SHP77 (cell line): Measurements from ENCODE around the gene ABTB2.

Experiments used
- DNase-seq, 2 experiments: peaks; one replicate each; lab custom pipeline; 2025; lab: John Stamatoyannopoulos, UW

Gene ABTB2

DNA sequence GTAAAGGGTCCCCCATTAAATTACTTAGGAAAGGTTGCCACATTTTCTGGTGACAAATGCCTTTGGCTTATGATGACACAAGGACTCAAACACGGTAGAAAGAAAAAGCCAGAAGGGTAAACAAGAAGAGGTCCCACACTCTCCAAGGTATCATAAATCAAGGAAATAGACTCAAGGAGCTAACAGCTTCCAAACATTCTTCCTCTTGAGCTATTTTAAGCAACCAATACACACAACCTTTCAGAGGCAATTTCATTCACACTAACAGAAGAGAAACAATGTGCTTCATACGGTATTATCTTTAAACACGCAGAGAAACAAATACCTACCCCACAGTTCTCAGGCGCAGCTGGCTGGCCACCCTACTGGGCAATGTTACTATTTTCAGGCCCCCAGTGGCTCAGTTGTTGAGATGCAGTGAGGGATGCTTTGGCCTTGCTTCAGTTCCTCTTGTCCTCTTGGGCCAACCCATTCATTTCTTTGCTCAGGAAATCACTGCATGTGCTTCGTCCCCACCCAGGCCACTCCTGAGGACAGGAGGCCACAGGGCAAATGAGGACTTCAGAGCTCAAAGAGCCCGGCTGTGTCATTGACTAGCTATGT, 15.8 kb downstream of the ABTB2 start:
- DNase-seq = no peak

DNA sequence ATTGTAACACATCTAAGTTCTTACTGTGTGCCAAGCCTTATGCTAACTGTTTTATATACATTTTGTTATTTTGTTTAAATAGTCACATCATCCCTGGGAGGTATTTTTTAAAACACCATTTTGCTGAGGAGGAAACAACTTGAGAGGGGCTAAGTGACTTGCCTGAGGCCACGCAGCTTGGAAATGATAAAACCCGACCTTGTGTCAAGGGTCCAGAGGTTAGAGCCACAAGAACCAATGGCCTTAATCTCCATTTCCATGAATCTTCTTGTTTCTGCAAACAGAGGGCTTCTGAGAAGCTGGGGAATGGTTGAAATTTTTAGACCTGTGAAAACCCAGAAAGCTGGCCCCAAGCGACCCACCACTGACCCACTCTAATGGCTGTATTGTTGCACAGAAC, 16.7 kb downstream of the ABTB2 start:
- no peak for DNase-seq

DNA sequence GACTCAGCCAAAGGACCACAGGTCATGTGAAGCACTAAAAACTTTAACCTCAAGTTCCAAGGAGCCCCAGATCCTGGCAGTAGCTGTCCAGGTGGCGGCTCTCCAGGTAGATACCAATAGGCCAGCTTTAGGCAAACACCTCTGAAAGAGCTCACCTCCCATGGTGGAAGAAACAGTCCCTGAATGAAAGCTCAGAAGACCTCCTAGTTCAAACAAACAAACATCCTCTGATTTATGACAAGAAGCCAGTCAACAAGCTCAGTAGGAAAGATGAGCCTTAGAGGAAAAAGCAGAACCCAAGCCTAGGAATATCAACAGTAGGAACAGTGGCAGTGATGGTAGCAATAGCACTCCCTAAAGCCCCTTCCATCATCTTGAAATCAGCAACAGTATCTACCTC, 17.2 kb downstream of the ABTB2 start:
- DNase-seq = no peak

DNA sequence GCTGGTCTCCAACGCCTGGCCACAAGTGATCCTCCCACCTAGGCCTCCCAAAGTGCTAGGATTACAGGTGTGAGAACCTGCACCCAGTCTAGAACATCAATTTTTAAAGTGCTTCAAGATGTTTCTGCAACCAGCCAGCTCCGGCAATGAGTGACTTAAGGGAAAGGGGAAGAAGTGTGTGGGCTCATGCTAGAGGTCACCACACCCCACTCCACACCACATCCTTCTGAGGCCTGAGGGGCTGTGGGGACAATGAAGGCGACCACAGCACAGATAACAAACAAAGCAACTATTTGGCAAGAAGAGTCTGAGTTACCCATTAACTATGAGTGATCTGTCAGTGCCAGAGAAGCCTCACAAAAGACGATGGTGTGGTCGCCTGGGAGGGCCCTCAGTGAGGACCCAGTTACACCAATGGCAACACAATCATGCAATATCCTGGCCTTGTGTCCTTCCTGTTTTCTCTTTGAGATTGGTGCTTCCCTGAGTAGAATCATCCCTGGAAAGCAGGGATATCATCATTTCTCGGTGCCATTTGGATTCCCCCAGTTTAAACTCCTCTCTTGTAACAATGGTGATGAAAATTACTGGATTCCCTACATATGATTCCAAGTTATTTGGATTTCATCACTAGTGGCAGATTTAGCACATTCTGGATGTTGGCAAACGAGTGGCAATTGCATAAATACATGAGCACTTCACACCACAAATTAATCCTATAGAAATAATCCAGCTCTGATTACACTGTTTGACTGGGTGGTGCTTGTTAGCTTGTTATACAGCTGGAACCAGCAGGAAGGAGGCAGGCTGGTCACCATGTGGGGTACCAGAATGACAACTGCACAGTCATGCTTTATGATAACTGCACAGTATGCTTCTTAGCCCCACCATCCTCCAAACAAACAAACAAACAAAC, 18.4 kb downstream of the ABTB2 start:
- DNase-seq = no peak

DNA sequence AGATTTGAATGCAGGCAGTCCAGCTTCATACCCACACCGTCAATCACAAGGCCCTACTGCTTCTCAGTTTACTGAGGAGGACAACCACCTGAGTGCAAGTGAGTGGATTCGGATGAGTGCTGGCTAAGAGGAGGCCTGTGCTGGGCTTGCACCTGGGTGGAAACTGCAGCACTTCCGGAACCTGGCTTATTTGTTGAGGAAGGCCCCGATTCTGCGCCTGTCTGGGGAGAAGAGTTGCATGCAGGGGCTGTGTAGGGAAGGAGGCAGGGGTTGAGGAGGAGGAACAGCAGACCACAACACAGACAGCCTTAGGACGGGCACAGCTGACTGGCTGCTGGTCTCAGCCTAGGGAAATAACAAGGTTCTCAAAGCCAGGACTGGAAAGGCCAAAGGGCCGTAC, 20.8 kb downstream of the ABTB2 start:
- DNase-seq = no peak

DNA sequence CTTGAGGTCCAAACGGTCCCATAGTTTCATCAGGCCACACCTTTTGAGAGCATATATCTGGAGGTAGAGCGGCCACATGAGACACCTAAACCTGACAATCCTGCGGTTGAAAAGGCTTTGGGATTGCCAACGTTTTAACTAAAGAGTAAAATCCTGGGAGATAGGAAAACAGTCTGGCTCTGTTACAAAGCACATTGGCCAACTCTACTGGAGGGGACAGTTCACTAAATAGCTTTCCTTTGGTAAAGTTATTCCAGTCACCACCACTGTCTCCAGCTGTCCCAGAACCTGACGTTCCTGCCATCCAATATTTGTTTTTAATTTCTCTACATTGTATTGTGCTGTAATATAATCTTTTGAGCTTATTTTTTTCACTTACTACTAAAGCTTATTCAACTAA, 22.0 kb downstream of the ABTB2 start:
- no peak for DNase-seq

DNA sequence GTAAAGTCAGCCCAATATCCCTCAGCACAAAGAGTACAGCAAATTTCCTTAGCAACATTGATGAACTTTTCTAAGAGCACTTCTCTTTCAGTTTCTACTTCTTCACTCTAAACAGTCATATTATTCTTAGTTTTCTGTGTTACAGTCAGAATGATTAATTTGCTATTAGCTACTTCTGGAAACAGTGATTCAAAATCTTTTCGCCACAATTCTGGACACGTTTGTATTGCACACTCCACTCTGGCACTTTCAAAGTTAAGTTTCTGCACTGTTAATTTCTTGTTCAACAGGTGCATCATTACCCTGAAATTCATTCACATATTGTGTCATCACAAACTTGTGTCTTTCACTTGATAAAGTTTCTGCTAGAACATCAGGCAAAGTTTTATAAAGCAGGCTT, 22.5 kb downstream of the ABTB2 start:
- DNase-seq = no peak

DNA sequence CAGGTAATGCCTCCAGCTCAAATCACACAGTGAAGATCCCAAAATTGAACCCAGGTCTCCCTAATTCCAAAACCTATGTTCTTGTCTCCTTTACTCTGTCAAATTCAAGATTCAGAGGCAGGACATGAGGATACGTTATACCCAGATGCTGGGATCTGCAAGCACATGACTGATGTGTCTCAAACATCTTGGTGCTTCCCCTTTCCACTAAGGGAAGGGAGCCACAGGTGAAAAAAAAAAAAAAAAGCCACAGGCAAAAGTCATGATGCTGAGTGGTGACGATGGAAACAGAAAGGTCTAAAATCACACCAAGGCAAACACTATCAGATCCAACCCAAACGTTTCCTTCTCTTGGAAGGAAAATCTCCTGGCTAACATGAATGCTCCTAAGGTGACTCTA, 24.0 kb downstream of the ABTB2 start:
- DNase-seq = no peak

DNA sequence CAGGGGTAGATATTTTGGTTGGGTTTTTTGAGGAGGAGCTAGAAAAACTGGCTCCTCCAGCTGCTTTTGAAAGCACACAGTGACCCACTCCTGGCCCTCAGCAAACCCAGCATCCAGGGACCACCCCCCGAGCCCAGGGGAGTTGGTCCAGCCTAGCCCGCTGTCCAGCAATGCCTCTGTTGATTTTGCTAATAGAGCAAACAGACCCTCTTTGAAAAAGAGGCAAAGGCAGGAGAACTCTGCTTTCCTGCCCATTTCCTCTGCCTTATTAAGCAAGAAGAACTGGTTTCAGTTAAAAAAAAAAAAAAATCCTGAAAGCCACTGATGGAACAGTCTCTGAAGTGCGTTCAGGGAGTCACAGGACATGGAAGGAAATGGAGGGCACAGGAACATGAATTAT, 25.3 kb downstream of the ABTB2 start:
- no peak for DNase-seq

DNA sequence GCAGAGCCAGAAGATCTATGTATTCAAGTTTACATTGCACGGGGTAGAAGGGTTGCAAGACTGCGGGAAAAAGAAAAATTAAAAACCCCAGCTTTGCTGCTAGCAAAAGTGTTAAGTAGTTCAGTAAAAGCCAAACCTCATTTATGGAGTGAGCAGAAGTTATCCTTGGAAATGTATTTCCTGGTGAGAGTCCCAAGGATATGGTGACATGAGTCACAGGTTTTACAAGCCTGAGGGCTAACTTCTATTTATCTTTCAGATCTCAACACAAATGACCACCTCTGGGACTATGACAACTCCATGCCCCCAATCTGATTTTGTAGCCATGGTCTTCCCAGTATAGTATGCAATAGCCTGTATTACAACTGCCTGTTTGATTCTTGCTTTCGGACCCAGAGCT, 26.1 kb downstream of the ABTB2 start:
- DNase-seq = no peak

DNA sequence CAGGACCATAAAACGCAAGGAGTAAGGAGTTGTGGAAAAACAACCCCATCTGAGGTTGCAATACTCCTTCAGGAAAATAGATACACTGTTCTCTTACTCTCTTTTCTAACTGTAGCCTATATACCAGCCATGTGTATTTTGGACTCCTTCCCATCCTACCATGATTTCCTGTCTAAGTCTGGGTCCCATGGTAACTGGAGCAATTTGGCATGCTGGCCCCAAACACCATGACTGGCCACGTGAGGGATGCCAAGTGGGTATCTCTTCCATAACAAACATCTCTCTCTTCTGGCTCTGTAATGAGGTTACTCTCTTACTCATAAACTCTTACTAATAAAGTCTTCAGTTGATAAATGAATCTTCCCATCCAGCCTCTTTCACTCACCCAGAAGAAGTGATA, 26.5 kb downstream of the ABTB2 start:
- DNase-seq = peak; percentile 46 to 63

DNA sequence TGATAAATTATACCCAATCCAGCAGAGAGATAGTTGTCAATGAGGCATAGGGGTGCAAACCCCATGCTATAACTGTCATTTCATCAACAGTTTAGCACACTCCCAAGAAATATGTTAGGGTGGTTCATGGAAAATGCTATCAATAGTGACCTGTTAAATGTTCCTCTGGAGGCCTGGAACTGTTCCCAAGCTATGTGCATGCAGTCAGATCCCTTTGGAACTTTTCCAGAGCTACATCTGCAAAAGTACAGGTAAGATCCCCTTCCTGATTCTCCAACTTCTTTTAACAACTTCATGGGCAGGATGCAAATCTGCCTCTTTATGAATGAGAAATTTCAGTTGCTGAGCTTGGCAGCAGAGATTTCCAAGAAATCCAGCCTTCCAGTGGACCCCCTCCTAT, 27.2 kb downstream of the ABTB2 start:
- DNase-seq = no peak

DNA sequence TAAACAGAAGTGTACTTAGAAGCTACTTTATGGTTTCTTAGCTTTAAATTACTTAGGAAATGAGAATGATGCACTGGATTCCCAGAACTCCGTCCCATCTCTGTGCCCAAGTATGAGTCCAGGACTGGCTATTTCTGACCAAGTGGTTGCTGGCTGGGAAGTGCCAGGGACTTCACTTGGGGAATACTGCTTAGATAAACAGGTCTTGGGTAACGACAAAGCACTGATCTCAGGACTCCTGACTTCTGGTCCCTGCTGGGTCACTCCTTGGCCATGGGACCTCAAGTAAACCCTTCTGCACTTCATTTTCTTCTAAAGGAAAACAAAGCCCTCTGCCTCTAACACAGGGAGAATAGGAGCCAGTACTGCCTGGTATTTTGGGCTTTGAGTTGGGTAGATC, 27.9 kb downstream of the ABTB2 start:
- no peak for DNase-seq

DNA sequence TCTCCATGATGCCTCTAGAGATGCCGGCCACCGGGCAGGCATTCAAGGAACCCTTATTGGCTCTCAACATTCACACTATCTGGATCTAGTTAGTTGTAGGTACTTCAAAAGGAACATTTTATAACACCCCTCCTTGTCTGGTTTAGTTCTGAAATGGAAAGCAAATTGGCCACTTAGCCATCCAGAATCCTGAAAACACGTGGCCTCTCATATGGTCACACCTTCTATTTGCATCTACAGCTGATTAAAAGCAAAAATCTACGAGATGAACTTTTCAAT, 29.2 kb downstream of the ABTB2 start:
- DNase-seq = no peak

DNA sequence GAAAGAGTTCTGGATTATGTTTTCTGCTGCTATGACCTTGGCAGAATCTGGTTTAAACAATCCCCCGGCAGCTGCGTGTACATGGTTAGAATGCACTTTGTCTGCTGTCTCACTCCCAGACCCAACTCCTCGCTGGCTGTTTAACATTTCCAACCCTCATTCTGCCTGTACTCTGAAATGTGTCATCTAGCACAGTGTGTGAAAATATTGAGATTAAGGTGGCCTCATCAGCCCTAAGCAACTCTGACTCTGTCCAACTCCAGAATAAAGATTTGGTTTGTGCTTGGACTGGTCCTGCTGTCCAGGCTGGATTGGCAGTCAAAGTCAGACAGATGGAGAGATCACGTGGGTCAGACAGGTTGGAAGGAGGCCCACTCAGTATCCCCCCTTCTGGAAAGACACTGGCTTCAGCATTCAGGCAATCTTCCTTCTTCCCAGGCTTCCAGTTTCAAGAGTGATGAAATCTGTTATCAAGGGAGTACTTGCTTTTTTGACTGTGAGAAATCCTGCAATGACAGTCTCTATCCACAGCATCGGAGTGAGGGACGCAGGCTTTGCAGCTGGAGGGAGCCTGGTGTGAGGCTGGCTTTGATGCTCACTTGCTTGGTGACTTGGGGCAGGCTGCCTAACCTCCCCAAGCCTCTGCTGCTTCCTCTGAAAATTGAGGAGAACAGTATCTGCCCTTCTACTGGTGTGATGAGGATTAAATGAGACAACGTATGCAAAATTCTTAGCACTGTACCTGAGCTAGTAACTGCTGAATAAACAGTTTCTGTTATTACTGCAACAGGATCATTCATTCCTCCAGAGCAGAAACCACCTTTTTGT, 29.8 kb downstream of the ABTB2 start:
- no peak for DNase-seq

DNA sequence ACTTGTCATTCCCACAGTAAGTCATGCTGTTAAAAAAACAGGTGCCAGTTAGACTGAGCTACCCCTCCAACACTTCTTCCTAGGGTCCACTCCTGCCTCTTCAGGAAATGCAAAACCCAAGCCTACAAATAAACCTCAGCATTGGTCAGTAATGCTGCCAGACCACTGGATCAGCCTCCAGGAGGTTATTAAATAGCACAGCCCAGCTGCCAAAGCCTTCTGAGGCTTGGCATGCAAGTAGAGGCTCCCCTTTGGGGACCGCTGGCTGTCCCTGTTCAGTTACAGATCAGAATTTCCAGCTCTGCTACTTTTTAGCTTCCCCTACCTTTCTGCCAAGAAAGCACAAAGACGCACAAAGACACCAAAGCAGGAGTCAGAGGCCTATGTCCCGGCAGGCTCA, 33.3 kb downstream of the ABTB2 start:
- no peak for DNase-seq

DNA sequence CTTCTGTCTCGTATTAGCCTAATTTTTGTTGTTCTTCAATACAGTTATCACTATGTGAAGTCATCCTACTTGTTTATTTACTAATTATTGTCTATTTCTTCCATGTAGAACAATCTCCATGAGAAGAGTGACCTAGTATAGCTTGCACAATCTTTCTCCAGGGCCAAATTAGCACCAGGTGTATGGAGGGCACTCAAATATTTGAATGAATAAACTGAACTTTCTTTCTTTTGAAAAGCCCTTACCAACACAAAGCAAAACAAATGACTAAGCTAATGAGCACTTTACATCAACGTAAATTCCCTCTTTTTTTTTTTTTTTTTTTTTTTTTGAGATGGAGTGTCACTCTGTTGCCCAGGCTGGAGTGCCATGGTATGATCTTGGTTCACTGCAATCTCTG, 34.2 kb downstream of the ABTB2 start:
- no peak for DNase-seq

DNA sequence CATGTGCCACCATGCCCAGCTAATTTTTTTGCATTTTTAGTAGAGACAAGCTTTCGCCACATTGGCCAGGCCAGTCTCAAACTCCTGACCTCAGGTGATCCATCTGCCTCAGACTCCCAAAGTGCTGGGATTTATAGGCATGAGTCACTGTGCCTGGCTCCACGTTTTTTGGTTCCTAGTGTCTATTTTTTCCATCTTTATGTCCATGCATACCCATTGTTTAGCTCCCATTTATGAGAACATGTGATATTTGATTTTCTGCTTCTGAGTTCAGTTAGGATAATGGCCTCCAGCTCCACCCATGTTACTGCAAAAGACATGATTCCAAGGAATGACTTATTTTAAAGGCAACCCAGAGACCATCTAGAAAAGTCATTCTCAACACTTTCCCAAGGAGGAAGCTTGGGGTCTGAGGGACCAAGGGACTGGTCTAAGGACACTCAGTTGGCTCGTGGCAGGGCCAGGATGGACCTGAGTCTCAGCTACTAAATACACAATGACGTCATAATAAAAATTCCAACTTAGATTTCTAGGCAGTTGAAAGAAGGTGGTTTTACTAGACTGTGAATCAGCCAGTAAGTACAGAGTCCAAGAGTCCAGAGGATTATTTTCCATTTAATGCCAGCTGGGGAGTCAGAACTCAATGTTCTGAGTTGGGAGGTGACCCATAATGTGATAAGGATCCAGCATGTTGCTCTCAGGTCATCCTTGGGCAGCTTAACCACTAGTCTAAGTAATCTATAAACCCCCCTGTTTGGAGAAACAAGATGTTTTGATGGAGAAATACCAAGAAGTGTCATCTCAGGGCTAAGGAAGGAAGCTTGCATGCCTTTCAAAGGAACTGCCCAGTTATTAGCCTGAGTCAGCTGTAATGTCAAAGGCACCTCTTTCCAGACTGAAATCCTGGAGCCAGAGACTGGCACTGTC, 39.4 kb downstream of the ABTB2 start:
- DNase-seq = no peak

DNA sequence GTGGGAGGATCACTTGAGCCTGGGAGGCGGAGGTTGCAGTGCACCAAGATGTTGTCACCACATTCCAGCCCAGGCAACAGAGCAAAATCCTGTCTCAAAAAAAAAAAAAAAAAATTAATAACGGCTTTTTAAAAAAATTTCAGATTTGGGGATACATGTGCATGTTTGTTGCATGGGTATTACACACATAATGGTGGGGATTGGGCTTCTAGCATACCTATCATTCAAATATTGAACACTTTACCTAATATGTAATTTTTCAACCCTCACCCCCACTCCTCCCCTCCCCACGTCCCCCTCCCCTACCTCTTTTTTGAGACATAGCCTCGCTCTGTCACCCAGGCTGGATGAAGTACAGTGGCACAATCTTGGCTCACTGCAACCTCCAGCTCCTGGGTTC, 40.1 kb downstream of the ABTB2 start:
- DNase-seq = no peak

DNA sequence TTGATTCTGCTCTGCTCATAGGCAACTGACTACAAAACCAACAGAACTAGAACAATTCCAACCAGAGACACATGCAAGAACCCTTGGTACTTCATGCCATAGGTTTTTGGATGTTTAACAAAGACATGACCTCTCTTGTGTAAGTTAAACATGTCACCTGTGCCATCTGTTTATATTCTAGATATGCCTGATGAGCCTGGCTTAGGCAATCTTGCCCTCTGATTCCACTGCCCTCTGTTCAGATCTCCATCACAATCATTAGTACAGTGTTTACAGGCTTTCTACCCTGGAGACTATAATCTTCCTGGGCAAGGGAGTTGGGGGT, 40.8 kb downstream of the ABTB2 start:
- no peak for DNase-seq

DNA sequence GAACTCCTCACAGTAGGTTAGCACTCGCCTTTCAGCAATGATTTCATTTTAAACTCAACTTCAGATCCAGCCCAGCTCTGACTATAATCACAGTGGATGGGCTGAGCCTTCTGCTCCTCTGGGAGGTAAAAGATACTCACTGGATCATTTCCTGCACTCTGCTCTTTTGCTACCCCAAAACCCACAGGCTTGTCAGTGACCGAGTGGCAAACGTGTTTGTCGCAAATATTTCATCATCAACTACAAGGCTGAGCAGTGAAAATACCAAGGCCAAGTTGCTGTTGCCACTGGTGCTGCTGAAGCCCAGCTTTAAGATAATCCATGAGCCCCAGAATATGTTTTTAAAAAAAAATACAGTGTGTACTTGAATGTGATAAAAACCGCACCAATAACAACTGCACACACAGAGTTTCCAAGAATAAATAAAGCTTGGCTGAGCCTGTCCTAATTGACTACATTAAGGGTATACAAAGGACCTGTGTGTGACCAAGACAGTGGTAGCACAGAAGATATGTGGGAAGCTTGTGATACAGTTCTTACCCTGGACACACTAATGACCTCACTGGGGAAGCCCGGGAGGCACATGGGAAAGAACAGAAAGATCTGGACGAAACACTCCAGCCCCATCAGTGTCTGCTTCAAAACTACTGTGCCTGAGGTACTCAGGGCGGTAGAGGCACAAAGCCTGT, 41.3 kb downstream of the ABTB2 start:
- no peak for DNase-seq

DNA sequence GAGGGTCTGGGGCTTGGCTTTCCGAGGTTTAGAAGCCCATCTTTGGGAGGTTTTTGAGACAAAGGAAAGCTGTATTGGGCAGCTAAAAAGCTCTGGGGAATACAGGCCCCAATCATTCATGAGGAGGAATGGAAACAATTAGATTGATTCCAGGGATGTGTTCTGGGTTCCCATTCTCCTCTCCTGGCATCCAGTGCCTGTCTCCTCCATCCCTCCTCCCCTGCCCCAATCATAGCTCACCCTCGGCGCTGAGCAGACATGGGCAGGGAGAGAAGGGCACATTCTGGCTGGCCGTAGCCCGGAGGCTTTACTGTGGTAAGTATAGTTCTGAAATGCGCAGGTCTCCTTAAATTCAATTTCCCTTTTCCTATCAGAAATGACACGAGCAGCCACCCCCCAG, 42.4 kb downstream of the ABTB2 start:
- no peak for DNase-seq
